Activated T-helper 1 cell treated with anti-CD3 and anti-CD28 coated beads, Interleukin-2, amount 50 U/mL, for 16 hours (primary cell): ENCODE measurements around the gene TBC1D19.
"Not testable (repeated sequence)": the region's sequence is repeated elsewhere in the genome, so short reads cannot be mapped to it uniquely, and the experiment has no call there.

Experiments used
- DNase-seq, 2 donors: peaks; one replicate each; pipeline ENCODE4 v3.0.0-alpha.2; 2020; ENCODE audit warnings: low read depth in 1 of 2, low spot score in 1 of 2

Gene TBC1D19

GRCh38 chr4:26583865-26584652 is at the start of gene TBC1D19:
TSS of gene TBC1D19 (plus strand) at chr4:26584084. CDS start at chr4:26584194, 110 bp downstream.
- peak; percentile 74 to 80 for DNase-seq

GRCh38 chr4:26542991-26543390 is 40.9 kb upstream of the TBC1D19 start:
- DNase-seq: no peak

GRCh38 chr4:26544421-26544820 is 39.5 kb upstream of the TBC1D19 start:
- DNase-seq: no peak

- not testable (repeated sequence) for DNase-seq
Measured at GRCh38 chr4:26548379-26548778, 35.5 kb upstream of the TBC1D19 start.

GRCh38 chr4:26557164-26557563 is 26.7 kb upstream of the TBC1D19 start:
- no peak for DNase-seq

GRCh38 chr4:26558166-26558895 is 25.6 kb upstream of the TBC1D19 start:
- no peak for DNase-seq

- no peak for DNase-seq
Measured at GRCh38 chr4:26566133-26566532, 17.8 kb upstream of the TBC1D19 start.

- no peak for DNase-seq
Measured at GRCh38 chr4:26568446-26568994, 15.4 kb upstream of the TBC1D19 start.

GRCh38 chr4:26570596-26570995 is 13.3 kb upstream of the TBC1D19 start:
- no peak for DNase-seq

GRCh38 chr4:26573389-26573794 is 10.5 kb upstream of the TBC1D19 start:
- no peak for DNase-seq

- DNase-seq: no peak
Measured at GRCh38 chr4:26574563-26574962, 9.3 kb upstream of the TBC1D19 start.

- no peak for DNase-seq
Measured at GRCh38 chr4:26576231-26576739, 7.6 kb upstream of the TBC1D19 start.

- no peak for DNase-seq
Measured at GRCh38 chr4:26577066-26577465, 6.8 kb upstream of the TBC1D19 start.

GRCh38 chr4:26579169-26579568 is 4.7 kb upstream of the TBC1D19 start:
- no peak for DNase-seq

- DNase-seq: not testable (repeated sequence)
Measured at GRCh38 chr4:26581341-26581740, 2.5 kb upstream of the TBC1D19 start.

- DNase-seq: no peak
Measured at GRCh38 chr4:26583538-26583864, 383 bp upstream of the TBC1D19 start.

GRCh38 chr4:26584725-26585124 is 841 bp downstream of the TBC1D19 start:
- DNase-seq: no peak

GRCh38 chr4:26589705-26590104 is 5.8 kb downstream of the TBC1D19 start:
- no peak for DNase-seq

- DNase-seq: no peak
Measured at GRCh38 chr4:26590639-26591038, 6.8 kb downstream of the TBC1D19 start.

GRCh38 chr4:26593557-26593956 is 9.7 kb downstream of the TBC1D19 start:
- not testable (repeated sequence) for DNase-seq

- no peak for DNase-seq
Measured at GRCh38 chr4:26594371-26594770, 10.5 kb downstream of the TBC1D19 start.

GRCh38 chr4:26594778-26595177 is 10.9 kb downstream of the TBC1D19 start:
- no peak for DNase-seq
